Suprapubic skin (tissue), 4 donors: ENCODE results near the gene SCAMP5. TPM values are rescaled to one million over a fixed set of nuclear protein-coding genes. Genes with fewer than 3 reads are reported as not detected.
A peak's percentile ranks its signal among the peaks of the same experiment; 100 is the strongest.

ENCODE experiments used
- DNase-seq, 2 donors: peaks; one replicate each; pipeline ENCODE4 v3.0.0-alpha.2; 2019; ENCODE audit warnings: low spot score in 2 of 2
- H3K27ac ChIP-seq: fragments of 200-600 bp; sonication (generic); one replicate; pipeline ENCODE4 v1.5.1; 2019
- H3K27me3 ChIP-seq: fragments of 200-600 bp; sonication (generic); one replicate; pipeline ENCODE4 v1.5.1; 2019
- H3K36me3 ChIP-seq: fragments of 200-600 bp; sonication (generic); one replicate; pipeline ENCODE4 v1.5.1; 2019
- H3K4me1 ChIP-seq: fragments of 200-600 bp; sonication (generic); one replicate; pipeline ENCODE4 v1.5.1; 2019
- H3K4me3 ChIP-seq: fragments of 200-600 bp; sonication (generic); one replicate; pipeline ENCODE4 v1.5.1; 2019; ENCODE audit warnings: mild to moderate bottlenecking
- H3K9me3 ChIP-seq: fragments of 200-600 bp; sonication (generic); one replicate; pipeline ENCODE4 v1.5.1; 2019
- CTCF ChIP-seq, 2 donors: fragments of 200-600 bp in 1 of 2; fragments of 450-650 bp in 1 of 2; sonication (generic) in 1 of 2; IDR thresholded peaks; one replicate each; pipeline ENCODE4 v1.5.1; 2016 to 2019; ENCODE audit warnings: antibody characterized with exemption in 2 of 2, mild to moderate bottlenecking in 1 of 2, moderate library complexity in 1 of 2
- EP300 ChIP-seq: sonication (generic); formaldehyde crosslinking; IDR thresholded peaks from one replicate; pipeline ENCODE4 v1.6.1; 2017; ENCODE audit warnings: antibody characterized with exemption
- POLR2A ChIP-seq, 2 donors: fragments of 450-650 bp; IDR thresholded peaks; one replicate each; pipeline ENCODE4 v1.6.1; 2017; ENCODE audit warnings: antibody characterized with exemption in 2 of 2, mild to moderate bottlenecking in 2 of 2, moderate library complexity in 2 of 2
- POLR2AphosphoS5 ChIP-seq, 3 donors: sonication (generic); formaldehyde crosslinking; IDR thresholded peaks; one replicate each; pipeline ENCODE4 v1.6.1; 2017; ENCODE audit warnings: antibody characterized with exemption in 3 of 3
- WGBS: methylation state at CpG from one replicate; pipeline ENCODE4 v1.1.5; 2018; 5-methylcytosine and 5-hydroxymethylcytosine counted together
- total RNA-seq, 4 donors: library from RNA; depleted of rRNA; stranded (reverse); fragments of >200 nt; gene quantifications; one replicate each; pipeline ENCODE4 v1.1.0, GENCODE V29; 2016

Gene SCAMP5
- total RNA-seq, 4 donors from 2014 or later, result 0.53 to 4.5 (median 2.7) TPM

GRCh38 chr15:75036212-75036616, 40.9 kb downstream of the SCAMP5 start:
- WGBS, result 66% methylated on average over 2 of the region's 2 CpGs
- TF ChIP-seq POLR2AphosphoS5 (IDR thresholded peaks at IDR 0.05) (no peak), POLR2A (IDR thresholded peaks at IDR 0.05) (no peak), EP300 (no peak), CTCF (IDR thresholded peaks at IDR 0.05) (no peak)
- Histone ChIP-seq H3K36me3 (no peaks in the 10 kb centered on the region), H3K4me1 (peaks cover 44% of the 10 kb centered on the region), H3K27me3 (no peaks in the 10 kb centered on the region), H3K27ac (peak overlapping the region; percentile 23), H3K9me3 (no peaks in the 10 kb centered on the region), H3K4me3 (no peak overlapping the region)
- DNase-seq, result no peak

GRCh38 chr15:75037685-75038084, 42.3 kb downstream of the SCAMP5 start:
- no peak overlapping the region for H3K27ac ChIP-seq
- H3K27me3 ChIP-seq, result no peaks in the 10 kb centered on the region
- no peaks in the 10 kb centered on the region for H3K9me3 ChIP-seq
- H3K4me3 ChIP-seq, result no peak overlapping the region
- 80% methylated on average over 6 of the region's 6 CpGs for WGBS
- no peaks in the 10 kb centered on the region for H3K36me3 ChIP-seq
- DNase-seq, result no peak
- H3K4me1 ChIP-seq, result peaks cover 40% of the 10 kb centered on the region
- TF ChIP-seq POLR2A (IDR thresholded peaks at IDR 0.05), result no peak
- no peak for TF ChIP-seq POLR2AphosphoS5 (IDR thresholded peaks at IDR 0.05)
- TF ChIP-seq CTCF (IDR thresholded peaks at IDR 0.05), result no peak
- TF ChIP-seq EP300, result no peak

- WGBS, result 62% methylated on average over 3 of the region's 3 CpGs
- DNase-seq, result no peak
- Histone ChIP-seq H3K36me3 (no peaks in the 10 kb centered on the region), H3K27ac (no peak overlapping the region), H3K4me3 (no peak overlapping the region), H3K4me1 (peaks cover 45% of the 10 kb centered on the region), H3K9me3 (no peaks in the 10 kb centered on the region), H3K27me3 (no peaks in the 10 kb centered on the region)
- no peak for TF ChIP-seq POLR2A (IDR thresholded peaks at IDR 0.05)
- TF ChIP-seq POLR2AphosphoS5 (IDR thresholded peaks at IDR 0.05), result no peak
- no peak for TF ChIP-seq EP300
- no peak for TF ChIP-seq CTCF (IDR thresholded peaks at IDR 0.05)
Measured at GRCh38 chr15:75038231-75038630, 42.9 kb downstream of the SCAMP5 start.

- 66% methylated on average over 11 of the region's 12 CpGs for WGBS
- H3K4me1 ChIP-seq, result peaks cover 71% of the 10 kb centered on the region
- DNase-seq, result peak; percentile 80 to 87
- H3K4me3 ChIP-seq, result peak overlapping the region; percentile 18
- no peaks in the 10 kb centered on the region for H3K27me3 ChIP-seq
- H3K27ac ChIP-seq, result peak overlapping the region; percentile 72
- no peaks in the 10 kb centered on the region for H3K36me3 ChIP-seq
- TF ChIP-seq CTCF (IDR thresholded peaks at IDR 0.05) (peak; percentile 17 to 39), POLR2AphosphoS5 (IDR thresholded peaks at IDR 0.05) (peak in 2 of 3 donors; percentile 16 to 61), EP300 (no peak), POLR2A (IDR thresholded peaks at IDR 0.05) (no peak)
- no peaks in the 10 kb centered on the region for H3K9me3 ChIP-seq
Measured at GRCh38 chr15:75042730-75043508, 47.6 kb downstream of the SCAMP5 start.

- peak overlapping the region; percentile 18 for H3K4me3 ChIP-seq
- H3K4me1 ChIP-seq, result peaks cover 69% of the 10 kb centered on the region
Measured at GRCh38 chr15:75043509-75044257, 48.3 kb downstream of the SCAMP5 start.

More at GRCh38 chr15:75043509-75044257, 48.3 kb downstream of the SCAMP5 start:
- H3K27ac ChIP-seq, result peak overlapping the region; percentile 72
- no peaks in the 10 kb centered on the region for H3K36me3 ChIP-seq
- WGBS, result 34% methylated on average over 6 of the region's 20 CpGs
- no peaks in the 10 kb centered on the region for H3K9me3 ChIP-seq
- no peaks in the 10 kb centered on the region for H3K27me3 ChIP-seq
- peak; percentile 96 to 97 for DNase-seq
- no peak for TF ChIP-seq EP300
- peak in 1 of 2 donors; percentile 35 for TF ChIP-seq CTCF (IDR thresholded peaks at IDR 0.05)
- no peak for TF ChIP-seq POLR2A (IDR thresholded peaks at IDR 0.05)
- peak in 1 of 3 donors; percentile 60 for TF ChIP-seq POLR2AphosphoS5 (IDR thresholded peaks at IDR 0.05)
